ENCODE results near the gene IQCH.

- TF ChIP-seq YY1 (IDR thresholded peaks at IDR 0.05; ENCODE audit: insufficient read depth, insufficient read length) (no peak), ZNF274 (IDR thresholded peaks at IDR 0.05; ENCODE audit: low read depth, low read length) (no peak)
Observed at GRCh38 chr15:67469680-67470079, 215.1 kb downstream of the IQCH start.

All from NT2/D1 (cell line).